H9 (cell line): ENCODE measurements around the gene NINL. TPM values are rescaled to one million over a fixed set of nuclear protein-coding genes. Genes with fewer than 3 reads are reported as not detected.

Experiments used
- DNase-seq: peaks from one replicate; pipeline ENCODE4 v3.0.0-alpha.2; 2017
- H2AFZ ChIP-seq: one replicate; pipeline ENCODE4 v1.6.1; 2013; ENCODE audit warnings: mild to moderate bottlenecking, low read length, control low read depth, moderate library complexity
- H2AK5ac ChIP-seq: 2 replicates; pipeline ENCODE4 v1.6.1; 2013; ENCODE audit warnings: low read length, control low read depth, mixed read lengths; ENCODE audit not compliant: insufficient read length
- H2BK120ac ChIP-seq: one replicate; pipeline ENCODE4 v1.6.1; 2013; ENCODE audit warnings: low read depth, mild to moderate bottlenecking, low read length, control low read depth, inconsistent platforms; ENCODE audit not compliant: poor library complexity, severe bottlenecking
- H2BK12ac ChIP-seq: 2 replicates; pipeline ENCODE4 v1.6.1; 2013; ENCODE audit warnings: low read length, control low read depth, mixed read lengths, low read depth; ENCODE audit not compliant: insufficient read length
- H2BK15ac ChIP-seq: 2 replicates; pipeline ENCODE4 v1.6.1; 2013; ENCODE audit warnings: low read depth, low read length, control low read depth
- H2BK20ac ChIP-seq: one replicate; pipeline ENCODE4 v1.6.1; 2013; ENCODE audit warnings: low read depth, mild to moderate bottlenecking, low read length, control low read depth, inconsistent platforms; ENCODE audit not compliant: poor library complexity, severe bottlenecking
- H2BK5ac ChIP-seq: 2 replicates; pipeline ENCODE4 v1.6.1; 2013; ENCODE audit warnings: low read length, control low read depth, mixed read lengths; ENCODE audit not compliant: insufficient read length
- H3K14ac ChIP-seq: 2 replicates; pipeline ENCODE4 v1.6.1; 2013; ENCODE audit warnings: low read length, control low read depth; ENCODE audit not compliant: insufficient read depth
- H3K18ac ChIP-seq: 2 replicates; pipeline ENCODE4 v1.6.1; 2013; ENCODE audit warnings: low read depth, mild to moderate bottlenecking, mixed read lengths, low read length, control low read depth; ENCODE audit not compliant: insufficient read length
- H3K23ac ChIP-seq: 2 replicates; pipeline ENCODE4 v1.6.1; 2013; ENCODE audit warnings: low read length, control low read depth, mixed read lengths, low read depth; ENCODE audit not compliant: insufficient read length
- H3K23me2 ChIP-seq: 2 replicates; pipeline ENCODE4 v1.6.1; 2013; ENCODE audit warnings: low read depth, mild to moderate bottlenecking, mixed read lengths, low read length, control low read depth; ENCODE audit not compliant: insufficient read length, poor library complexity, severe bottlenecking
- H3K27ac ChIP-seq: 2 replicates; pipeline ENCODE4 v1.5.1; 2013; ENCODE audit warnings: low read length, control low read depth, mixed read lengths, low read depth; ENCODE audit not compliant: insufficient read length
- H3K27me3 ChIP-seq: 2 replicates; pipeline ENCODE4 v1.6.1; 2013; ENCODE audit warnings: low read length, control low read depth, inconsistent platforms; ENCODE audit not compliant: insufficient read depth
- H3K4ac ChIP-seq: 2 replicates; pipeline ENCODE4 v1.6.1; 2013; ENCODE audit warnings: low read depth, mild to moderate bottlenecking, control low read depth, inconsistent platforms, low read length, moderate library complexity
- H3K4me1 ChIP-seq: 2 replicates; pipeline ENCODE4 v1.6.1; 2013; ENCODE audit warnings: low read length, control low read depth, inconsistent platforms; ENCODE audit not compliant: insufficient read depth
- H3K4me2 ChIP-seq: 2 replicates; pipeline ENCODE4 v1.6.1; 2013; ENCODE audit warnings: low read length, control low read depth, mixed read lengths; ENCODE audit not compliant: insufficient read length, insufficient read depth
- H3K56ac ChIP-seq: 2 replicates; pipeline ENCODE4 v1.6.1; 2013; ENCODE audit warnings: low read depth, mild to moderate bottlenecking, mixed read lengths, low read length, control low read depth; ENCODE audit not compliant: insufficient read length
- H3K79me1 ChIP-seq: 2 replicates; pipeline ENCODE4 v1.6.1; 2013; ENCODE audit warnings: low read depth, mild to moderate bottlenecking, moderate library complexity, low read length, control low read depth, inconsistent platforms; ENCODE audit not compliant: insufficient read depth, poor library complexity, severe bottlenecking
- H3K79me2 ChIP-seq: 2 replicates; pipeline ENCODE4 v1.6.1; 2013; ENCODE audit warnings: low read length, control low read depth, inconsistent platforms; ENCODE audit not compliant: insufficient read depth
- H3K9ac ChIP-seq: 2 replicates; pipeline ENCODE4 v1.6.1; 2013; ENCODE audit warnings: low read length, control low read depth, mixed read lengths; ENCODE audit not compliant: insufficient read length; ENCODE audit errors: extremely low read depth
- H3K9me3 ChIP-seq: one replicate; pipeline ENCODE4 v1.6.1; 2013; ENCODE audit warnings: low read depth, low read length, inconsistent platforms; ENCODE audit not compliant: control insufficient read depth
- H3T11ph ChIP-seq: one replicate; pipeline ENCODE4 v1.6.1; 2013; ENCODE audit warnings: mild to moderate bottlenecking, low read length, control low read depth, inconsistent platforms
- H4K20me1 ChIP-seq: one replicate; pipeline ENCODE4 v1.6.1; 2013; ENCODE audit not compliant: control insufficient read depth, insufficient read length, insufficient read depth
- H4K5ac ChIP-seq: 2 replicates; pipeline ENCODE4 v1.6.1; 2013; ENCODE audit warnings: low read depth, mild to moderate bottlenecking, mixed read lengths, low read length, control low read depth; ENCODE audit not compliant: insufficient read length
- H4K8ac ChIP-seq: replicated peaks from 2 replicates; pipeline ENCODE4 v1.6.1; 2013; ENCODE audit warnings: low read length, control low read depth, mixed read lengths, low read depth; ENCODE audit not compliant: insufficient read length
- H4K91ac ChIP-seq: 2 replicates; pipeline ENCODE4 v1.6.1; 2013; ENCODE audit warnings: low read depth, mild to moderate bottlenecking, moderate library complexity, mixed read lengths, low read length, control low read depth; ENCODE audit not compliant: insufficient read length
- H3K27ac Mint-ChIP-seq, 3 experiments: 2 replicates in 2 of 3; 3 replicates in 1 of 3; pipeline ENCODE4 v1.8.0; 2020 to 2021; ENCODE audit warnings: mixed read lengths in 3 of 3, mild to moderate bottlenecking in 1 of 3, moderate library complexity in 1 of 3
- H3K27me3 Mint-ChIP-seq: 2 replicates; pipeline ENCODE4 v1.8.0; 2021; ENCODE audit warnings: low read depth, mild to moderate bottlenecking, moderate library complexity, mixed read lengths
- H3K36me3 Mint-ChIP-seq, 3 experiments: 2 replicates in 2 of 3; 3 replicates in 1 of 3; pipeline ENCODE4 v1.8.0; 2020 to 2021; ENCODE audit warnings: low read depth in 3 of 3, mixed read lengths in 3 of 3; ENCODE audit not compliant: insufficient read depth in 1 of 3
- H3K4me1 Mint-ChIP-seq, 2 experiments: 2 replicates each; pipeline ENCODE4 v1.8.0; 2020; ENCODE audit warnings: mixed read lengths in 2 of 2
- H3K4me3 Mint-ChIP-seq, 2 experiments: 2 replicates in 1 of 2; 3 replicates in 1 of 2; pipeline ENCODE4 v1.8.0; 2020 to 2021; ENCODE audit warnings: mild to moderate bottlenecking in 2 of 2, mixed read lengths in 2 of 2, moderate library complexity in 1 of 2
- H3K9me3 Mint-ChIP-seq, 2 experiments: 2 replicates in 1 of 2; 3 replicates in 1 of 2; pipeline ENCODE4 v1.8.0; 2020; ENCODE audit warnings: mild to moderate bottlenecking in 2 of 2, mixed read lengths in 2 of 2, moderate library complexity in 1 of 2
- WGBS: extraction: QIAGEN DNeasy Blood & Tissue Kit; methylation state at CpG from one replicate; pipeline ENCODE4 v1.1.7; 2013; ENCODE audit warnings: missing lambda C conversion rate, low lambda C conversion rate, mixed read lengths; ENCODE audit not compliant: insufficient read length; ENCODE audit errors: extremely low coverage; 5-methylcytosine and 5-hydroxymethylcytosine counted together
- total RNA-seq: library from RNA; stranded (reverse); gene quantifications from 2 replicates; pipeline ENCODE4 v1.2.1, GENCODE V29; 2021
- TF ChIP-seq, protein P1 (sequence below): fragments of 200-600 bp; sonication (generic); conservative IDR thresholded peaks from 3 replicates; pipeline ENCODE4 v1.8.0; 2021; ENCODE audit warnings: antibody characterized with exemption, mild to moderate bottlenecking

The NINL gene
- total RNA-seq, 1 experiment from 2014 or later = 34.3 TPM

DNA sequence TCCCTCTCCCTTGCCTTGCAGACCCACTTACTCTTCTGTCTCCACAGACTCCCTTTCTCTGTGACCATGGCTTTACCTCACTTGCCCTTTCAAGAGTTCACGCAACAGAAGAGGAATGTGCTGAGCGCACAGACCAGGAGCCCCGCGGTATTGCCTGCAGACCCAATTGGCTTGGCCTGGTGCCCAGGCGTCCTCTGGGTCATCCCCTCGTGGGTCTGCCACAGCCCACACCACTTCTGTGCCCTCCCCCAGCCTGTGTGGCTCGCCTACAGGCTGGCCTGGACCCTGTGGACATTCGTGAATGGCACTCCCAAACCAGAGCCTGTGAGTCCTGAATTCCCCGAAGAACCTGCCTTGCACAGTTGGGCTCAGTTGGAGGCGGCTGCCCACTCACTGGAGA, 15.3 kb upstream of the NINL start:
- Histone ChIP-seq H2BK120ac (no peak overlapping the region), H4K5ac (no peak overlapping the region), H3K9me3 (no peaks in the 10 kb centered on the region), H2AK5ac (no peak overlapping the region), H2BK5ac (no peak overlapping the region), H4K91ac (no peak overlapping the region), H4K8ac (no peak overlapping the region), H3T11ph (no peak overlapping the region), H3K4me2 (no peak overlapping the region), H2BK15ac (no peak overlapping the region), H3K23me2 (no peaks in the 10 kb centered on the region), H3K27me3 (no peaks in the 10 kb centered on the region), H3K4me1 (no peaks in the 10 kb centered on the region), H3K18ac (no peak overlapping the region), H2BK20ac (no peak overlapping the region), H3K14ac (no peak overlapping the region), H2AFZ (no peak overlapping the region), H3K4ac (no peak overlapping the region), H3K27ac (no peak overlapping the region), H3K9ac (no peak overlapping the region), H3K23ac (no peak overlapping the region), H3K79me2 (no peaks in the 10 kb centered on the region), H2BK12ac (no peak overlapping the region), H4K20me1 (no peaks in the 10 kb centered on the region), H3K56ac (no peak overlapping the region), H3K79me1 (no peaks in the 10 kb centered on the region)
- H3K27ac Mint-ChIP-seq = no peak overlapping the region
- no peak for DNase-seq
- H3K9me3 Mint-ChIP-seq = no peaks in the 10 kb centered on the region; a peak in 1 of 5 replicates
- TF ChIP-seq, protein P1, sequence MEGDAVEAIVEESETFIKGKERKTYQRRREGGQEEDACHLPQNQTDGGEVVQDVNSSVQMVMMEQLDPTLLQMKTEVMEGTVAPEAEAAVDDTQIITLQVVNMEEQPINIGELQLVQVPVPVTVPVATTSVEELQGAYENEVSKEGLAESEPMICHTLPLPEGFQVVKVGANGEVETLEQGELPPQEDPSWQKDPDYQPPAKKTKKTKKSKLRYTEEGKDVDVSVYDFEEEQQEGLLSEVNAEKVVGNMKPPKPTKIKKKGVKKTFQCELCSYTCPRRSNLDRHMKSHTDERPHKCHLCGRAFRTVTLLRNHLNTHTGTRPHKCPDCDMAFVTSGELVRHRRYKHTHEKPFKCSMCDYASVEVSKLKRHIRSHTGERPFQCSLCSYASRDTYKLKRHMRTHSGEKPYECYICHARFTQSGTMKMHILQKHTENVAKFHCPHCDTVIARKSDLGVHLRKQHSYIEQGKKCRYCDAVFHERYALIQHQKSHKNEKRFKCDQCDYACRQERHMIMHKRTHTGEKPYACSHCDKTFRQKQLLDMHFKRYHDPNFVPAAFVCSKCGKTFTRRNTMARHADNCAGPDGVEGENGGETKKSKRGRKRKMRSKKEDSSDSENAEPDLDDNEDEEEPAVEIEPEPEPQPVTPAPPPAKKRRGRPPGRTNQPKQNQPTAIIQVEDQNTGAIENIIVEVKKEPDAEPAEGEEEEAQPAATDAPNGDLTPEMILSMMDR = no peak
- no peak overlapping the region for H3K4me3 Mint-ChIP-seq
- H3K36me3 Mint-ChIP-seq = no peaks in the 10 kb centered on the region
- peaks cover 1% of the 10 kb centered on the region; the same call in 1 of the 2 replicates for H3K27me3 Mint-ChIP-seq
- H3K4me1 Mint-ChIP-seq = no peaks in the 10 kb centered on the region
- WGBS = no CpG with 5 or more reads among the region's 10 CpGs
